HL-60 (cell line): Measurements from ENCODE around the gene HMCN2.

Source experiments
- GABPA ChIP-seq: IDR thresholded peaks from 2 replicates; pipeline ENCODE4 v1.6.1; 2012; ENCODE audit warnings: low read depth
- POLR2AphosphoS5 ChIP-seq: IDR thresholded peaks from 2 replicates; pipeline ENCODE4 v1.6.1; 2012; ENCODE audit warnings: low read depth
- REST ChIP-seq: IDR thresholded peaks from 2 replicates; pipeline ENCODE4 v1.6.1; 2012; ENCODE audit warnings: low read depth; ENCODE audit not compliant: insufficient replicate concordance
- TF ChIP-seq, protein P1 (sequence below): IDR thresholded peaks from one replicate; pipeline ENCODE4 v1.5.1; 2011; ENCODE audit warnings: low read length, control low read depth, inconsistent platforms; ENCODE audit not compliant: insufficient read depth

DNA sequence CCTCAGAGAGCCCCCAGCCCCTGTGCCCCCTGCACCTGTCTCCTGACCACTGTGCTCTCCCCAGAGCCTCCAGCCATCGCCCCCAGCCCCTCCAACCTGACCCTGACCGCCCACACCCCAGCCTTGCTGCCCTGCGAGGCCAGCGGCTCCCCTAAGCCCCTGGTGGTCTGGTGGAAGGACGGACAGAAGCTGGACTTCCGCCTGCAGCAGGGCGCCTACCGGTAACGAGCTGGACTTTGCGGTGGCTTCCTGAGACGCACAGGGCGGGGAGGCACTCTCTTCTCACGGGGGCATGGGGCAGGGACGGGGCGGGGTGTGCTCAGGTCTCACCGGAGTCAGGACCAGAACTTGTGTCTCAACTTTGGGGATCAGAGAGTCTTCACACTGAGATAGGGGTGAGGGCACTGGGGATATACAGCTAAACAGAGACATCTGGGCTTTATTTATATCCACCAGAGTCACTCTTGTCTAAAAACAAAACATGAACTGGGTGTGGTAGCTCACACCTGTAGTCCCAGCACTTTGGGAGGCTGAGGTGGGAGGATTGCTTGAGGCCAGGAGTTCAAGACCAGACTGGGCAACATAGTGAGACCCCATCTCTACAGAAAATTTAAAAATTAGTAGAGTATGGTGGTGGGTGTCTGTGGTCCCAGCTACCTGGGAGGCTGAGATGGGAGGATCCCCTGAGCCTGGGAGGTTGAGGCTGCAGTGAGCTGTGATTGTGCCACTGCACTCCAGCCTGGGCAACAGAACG is 133.1 kb downstream of the HMCN2 start:
- TF ChIP-seq, protein P1, sequence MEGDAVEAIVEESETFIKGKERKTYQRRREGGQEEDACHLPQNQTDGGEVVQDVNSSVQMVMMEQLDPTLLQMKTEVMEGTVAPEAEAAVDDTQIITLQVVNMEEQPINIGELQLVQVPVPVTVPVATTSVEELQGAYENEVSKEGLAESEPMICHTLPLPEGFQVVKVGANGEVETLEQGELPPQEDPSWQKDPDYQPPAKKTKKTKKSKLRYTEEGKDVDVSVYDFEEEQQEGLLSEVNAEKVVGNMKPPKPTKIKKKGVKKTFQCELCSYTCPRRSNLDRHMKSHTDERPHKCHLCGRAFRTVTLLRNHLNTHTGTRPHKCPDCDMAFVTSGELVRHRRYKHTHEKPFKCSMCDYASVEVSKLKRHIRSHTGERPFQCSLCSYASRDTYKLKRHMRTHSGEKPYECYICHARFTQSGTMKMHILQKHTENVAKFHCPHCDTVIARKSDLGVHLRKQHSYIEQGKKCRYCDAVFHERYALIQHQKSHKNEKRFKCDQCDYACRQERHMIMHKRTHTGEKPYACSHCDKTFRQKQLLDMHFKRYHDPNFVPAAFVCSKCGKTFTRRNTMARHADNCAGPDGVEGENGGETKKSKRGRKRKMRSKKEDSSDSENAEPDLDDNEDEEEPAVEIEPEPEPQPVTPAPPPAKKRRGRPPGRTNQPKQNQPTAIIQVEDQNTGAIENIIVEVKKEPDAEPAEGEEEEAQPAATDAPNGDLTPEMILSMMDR: no peak
- TF ChIP-seq REST (no peak), POLR2AphosphoS5 (no peak), GABPA (no peak)
